Cardiac fibroblast (primary cell): ENCODE measurements around the gene MYBPH.

Source experiments
- DNase-seq, 2 donors: peaks; one replicate each; pipeline versions ENCODE4 v3.0.0 to v3.0.0-alpha.2; 2010; ENCODE audit warnings: low read depth in 2 of 2
- H3K4me3 ChIP-seq, 2 donors: replicated peaks in 1 of 2; 1 replicate in 1 of 2; 2 replicates in 1 of 2; pipeline ENCODE4 v1.5.1; 2011; ENCODE audit warnings: low read depth in 2 of 2, low read length in 2 of 2, mild to moderate bottlenecking in 2 of 2, moderate library complexity in 1 of 2
- TF ChIP-seq, protein P1 (sequence below): IDR thresholded peaks from one replicate; pipeline ENCODE4 v1.5.1; 2011; ENCODE audit warnings: low read depth, mild to moderate bottlenecking, low read length, inconsistent platforms

The MYBPH gene

DNA sequence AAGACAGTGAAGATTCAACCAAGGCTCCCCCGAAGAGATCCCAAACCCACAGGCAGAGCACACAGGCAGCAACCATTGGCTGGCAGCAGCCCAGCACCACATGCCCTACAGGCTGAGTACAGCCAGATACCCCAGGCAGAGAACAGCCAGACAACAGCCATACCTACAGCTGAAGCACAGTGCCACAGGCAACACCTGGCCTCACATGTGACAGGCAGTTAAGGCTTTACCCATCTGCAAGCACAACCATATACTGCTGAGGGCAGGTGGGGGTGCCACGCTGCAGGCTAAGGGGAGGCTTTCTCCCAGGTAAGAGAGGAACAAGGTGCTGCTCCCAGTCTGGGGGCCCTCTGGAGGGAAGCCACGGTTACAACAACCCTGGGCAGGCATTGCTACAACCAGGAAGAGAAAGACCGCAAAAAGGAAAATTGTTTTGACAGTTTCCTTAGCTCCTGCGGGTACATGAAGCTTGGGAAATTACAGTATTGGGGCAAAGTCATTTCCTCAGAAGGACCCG, 41.6 kb upstream of the MYBPH start:
- TF ChIP-seq, protein P1, sequence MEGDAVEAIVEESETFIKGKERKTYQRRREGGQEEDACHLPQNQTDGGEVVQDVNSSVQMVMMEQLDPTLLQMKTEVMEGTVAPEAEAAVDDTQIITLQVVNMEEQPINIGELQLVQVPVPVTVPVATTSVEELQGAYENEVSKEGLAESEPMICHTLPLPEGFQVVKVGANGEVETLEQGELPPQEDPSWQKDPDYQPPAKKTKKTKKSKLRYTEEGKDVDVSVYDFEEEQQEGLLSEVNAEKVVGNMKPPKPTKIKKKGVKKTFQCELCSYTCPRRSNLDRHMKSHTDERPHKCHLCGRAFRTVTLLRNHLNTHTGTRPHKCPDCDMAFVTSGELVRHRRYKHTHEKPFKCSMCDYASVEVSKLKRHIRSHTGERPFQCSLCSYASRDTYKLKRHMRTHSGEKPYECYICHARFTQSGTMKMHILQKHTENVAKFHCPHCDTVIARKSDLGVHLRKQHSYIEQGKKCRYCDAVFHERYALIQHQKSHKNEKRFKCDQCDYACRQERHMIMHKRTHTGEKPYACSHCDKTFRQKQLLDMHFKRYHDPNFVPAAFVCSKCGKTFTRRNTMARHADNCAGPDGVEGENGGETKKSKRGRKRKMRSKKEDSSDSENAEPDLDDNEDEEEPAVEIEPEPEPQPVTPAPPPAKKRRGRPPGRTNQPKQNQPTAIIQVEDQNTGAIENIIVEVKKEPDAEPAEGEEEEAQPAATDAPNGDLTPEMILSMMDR = peak; percentile 16
- no peak for DNase-seq
- H3K4me3 ChIP-seq = no peak overlapping the region

DNA sequence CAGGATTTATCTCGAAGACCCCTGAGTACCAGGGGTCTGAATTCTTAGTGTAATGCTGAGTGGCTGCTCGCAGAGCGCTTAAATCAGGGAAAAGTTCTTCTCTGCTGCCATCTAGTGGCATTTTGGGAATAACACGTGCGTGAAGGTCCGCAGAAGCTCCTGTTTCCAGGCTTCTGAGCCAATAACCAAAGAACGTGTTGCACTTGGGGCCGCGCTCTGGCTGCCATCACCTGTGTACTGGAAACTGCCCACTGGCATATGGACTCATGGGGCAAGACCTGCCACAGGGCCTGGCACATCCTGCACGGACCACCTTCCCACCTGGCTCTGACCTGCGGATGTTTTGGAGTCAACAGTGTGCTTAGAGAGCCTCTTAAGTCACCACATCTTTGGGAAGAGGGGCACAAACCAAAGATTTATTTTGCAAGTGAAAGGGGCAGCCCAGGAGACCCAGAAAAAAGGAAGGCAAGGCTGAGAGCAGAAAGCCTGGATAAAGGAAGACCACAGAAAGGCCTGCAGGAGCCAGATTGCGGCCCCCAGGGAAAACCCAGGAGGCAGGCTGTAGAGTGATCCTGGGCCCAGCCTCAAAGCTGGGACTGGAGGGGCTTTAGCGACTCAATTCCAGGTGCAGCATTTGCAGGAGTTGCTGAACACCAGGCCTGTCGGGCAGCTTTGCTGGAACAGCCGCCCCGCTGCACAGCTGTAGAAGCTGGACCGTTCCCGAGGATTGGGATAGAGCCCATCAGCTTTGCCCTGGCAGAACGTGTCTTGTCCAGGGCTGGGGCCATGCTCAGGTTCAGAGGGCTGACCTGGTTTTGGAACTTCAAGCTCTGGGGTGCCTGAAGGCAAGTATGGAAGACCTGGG, 40.9 kb upstream of the MYBPH start:
- DNase-seq = peak; percentile 82 to 83
- no peak overlapping the region for H3K4me3 ChIP-seq
- TF ChIP-seq, protein P1 = peak; percentile 54

DNA sequence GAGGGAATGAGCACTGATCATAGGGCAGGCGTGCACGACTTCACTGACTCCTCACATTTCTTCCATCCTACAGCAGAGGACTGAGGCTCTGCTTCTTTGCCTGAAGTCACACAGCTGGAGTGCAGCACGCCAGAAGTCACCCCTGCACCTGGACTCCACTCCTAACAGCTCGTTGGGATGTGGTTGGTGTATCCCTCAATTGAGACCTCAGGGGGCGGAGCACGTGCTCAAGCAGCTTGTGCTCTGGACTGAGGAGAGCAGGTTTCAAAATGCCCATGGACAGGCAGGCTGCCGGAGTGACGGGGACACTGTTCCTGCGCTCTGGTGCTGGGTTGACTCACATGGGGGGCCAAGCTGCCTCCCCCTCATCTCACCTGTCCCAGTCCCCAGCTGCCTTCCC, 39.9 kb upstream of the MYBPH start:
- TF ChIP-seq, protein P1 = no peak
- DNase-seq = no peak
- no peak overlapping the region for H3K4me3 ChIP-seq

DNA sequence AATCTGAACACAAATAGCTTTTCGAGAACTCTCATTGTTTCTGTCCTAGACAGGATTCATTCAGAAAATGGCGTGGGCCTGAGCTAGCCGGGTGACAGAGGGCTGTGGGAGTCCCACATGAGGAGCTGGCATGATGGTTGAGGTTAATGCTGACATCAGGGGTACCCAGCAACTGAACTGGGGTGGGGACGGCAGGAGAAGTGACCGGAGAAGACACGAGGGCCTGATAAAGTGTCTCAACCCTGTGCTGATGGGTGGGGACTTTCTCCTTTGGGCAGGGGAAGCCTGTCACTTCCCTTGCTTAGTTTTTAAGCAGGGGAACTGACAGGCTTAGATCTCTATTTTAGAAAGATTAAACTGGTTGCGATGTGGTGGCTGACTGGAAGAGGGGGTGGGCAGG, 39.2 kb upstream of the MYBPH start:
- TF ChIP-seq, protein P1 = no peak
- DNase-seq = no peak
- H3K4me3 ChIP-seq = no peak overlapping the region

DNA sequence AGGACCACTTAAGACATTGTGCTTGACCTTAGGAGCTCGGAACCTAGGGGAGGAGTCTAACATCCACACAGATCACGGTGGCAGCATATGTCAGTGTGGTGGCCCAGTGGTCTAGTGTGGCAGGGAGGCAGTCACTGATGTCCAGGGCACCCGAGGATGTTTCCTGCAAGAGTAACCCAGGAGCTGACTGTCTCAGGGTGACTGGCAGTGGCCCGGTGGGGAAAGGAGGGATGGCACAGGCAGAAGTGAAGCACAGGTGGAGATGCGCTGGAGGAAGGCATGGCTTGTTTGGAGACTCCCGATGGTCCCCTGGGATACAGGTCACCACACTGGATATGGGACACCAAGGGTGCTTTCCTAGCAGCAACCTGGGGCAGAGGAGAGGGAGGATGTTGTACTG, 37.5 kb upstream of the MYBPH start:
- no peak overlapping the region for H3K4me3 ChIP-seq
- TF ChIP-seq, protein P1 = no peak
- DNase-seq = no peak

DNA sequence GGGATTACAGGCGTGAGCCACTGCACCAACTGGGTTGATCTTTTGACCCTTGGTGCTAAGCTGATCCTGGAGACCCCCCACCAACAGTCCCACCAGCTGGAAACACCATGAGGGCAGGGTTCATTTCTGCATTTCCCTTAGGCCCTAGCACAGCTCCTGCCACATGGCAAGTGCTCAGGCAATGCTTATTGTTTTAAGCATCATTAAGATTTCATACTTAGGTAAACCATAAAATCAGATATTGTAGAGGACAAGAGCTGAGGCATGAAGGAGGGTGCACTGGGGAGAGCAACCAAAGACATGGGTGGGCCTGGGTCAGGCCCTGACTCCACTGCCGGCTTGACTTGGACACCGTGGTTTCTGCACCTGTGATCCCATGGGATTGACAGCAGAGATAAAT, 36.2 kb upstream of the MYBPH start:
- no peak overlapping the region for H3K4me3 ChIP-seq
- TF ChIP-seq, protein P1 = no peak
- no peak for DNase-seq
